ENCODE measurements around the gene OR5K3.

The OR5K3 gene

GRCh38 chr3:98433764-98434163 lies 43.3 kb downstream of the OR5K3 start:
- no peak for DNase-seq (ENCODE audit: low read depth)

- DNase-seq (ENCODE audit: low read depth), result no peak
Observed at GRCh38 chr3:98434412-98434811, 43.9 kb downstream of the OR5K3 start.

- no peak for DNase-seq (ENCODE audit: low read depth)
Observed at GRCh38 chr3:98440283-98440682, 49.8 kb downstream of the OR5K3 start.

Measured in HS-27A (cell line).